ENCODE data around the gene P3H1.

The P3H1 gene

GRCh38 chr1:42739753-42740700, 26.8 kb downstream of the P3H1 start, which contains the start of gene CLDN19:
Gene CLDN19, minus strand, starts transcription at chr1:42740236. Its CDS starts 173 bp downstream, at chr1:42740063.
- TF ChIP-seq CTCF (IDR thresholded peaks at IDR 0.05; ENCODE audit: borderline replicate concordance, control extremely low read depth, extremely low read depth, insufficient read depth, missing control alignments) = no peak
- DNase-seq (ENCODE audit: low spot score) = no peak
- in situ Hi-C loops (cut with MboI; ENCODE audit: low sequenced_read_pairs, unreplicated experiment) = loop anchor here (10.0 to 25.0 kb wide), 2 partner anchors 155 to 403 kb away; partner anchors contain the start of gene FOXJ3

GRCh38 chr1:42738678-42739226, 28.1 kb downstream of the P3H1 start:
- TF ChIP-seq CTCF (IDR thresholded peaks at IDR 0.05; ENCODE audit: borderline replicate concordance, control extremely low read depth, extremely low read depth, insufficient read depth, missing control alignments) = no peak
- in situ Hi-C loops (cut with MboI; ENCODE audit: low sequenced_read_pairs, unreplicated experiment) = loop anchor here (25.0 kb wide), 1 partner anchor 401 kb away; the partner anchor contains the start of gene FOXJ3
- DNase-seq (ENCODE audit: low spot score) = no peak

- no peak for DNase-seq (ENCODE audit: low spot score)
- no peak for TF ChIP-seq CTCF (IDR thresholded peaks at IDR 0.05; ENCODE audit: borderline replicate concordance, control extremely low read depth, extremely low read depth, insufficient read depth, missing control alignments)
- in situ Hi-C loops (cut with MboI; ENCODE audit: low sequenced_read_pairs, unreplicated experiment) = loop anchor here (25.0 kb wide), 1 partner anchor 401 kb away; the partner anchor contains the start of gene FOXJ3
These were observed 28.7 kb downstream of the P3H1 start for GRCh38 chr1:42737986-42738677.

- peak; percentile 62 for DNase-seq (ENCODE audit: low spot score)
- in situ Hi-C loops (cut with MboI; ENCODE audit: low sequenced_read_pairs, unreplicated experiment) = loop anchor here (25.0 kb wide), 1 partner anchor 400 kb away; the partner anchor contains the start of gene FOXJ3
- peak; percentile 10 for TF ChIP-seq CTCF (IDR thresholded peaks at IDR 0.05; ENCODE audit: borderline replicate concordance, control extremely low read depth, extremely low read depth, insufficient read depth, missing control alignments)
These were observed 29.6 kb downstream of the P3H1 start for GRCh38 chr1:42737257-42737656.

- in situ Hi-C loops (cut with MboI; ENCODE audit: low sequenced_read_pairs, unreplicated experiment) = loop anchor here (25.0 kb wide), 1 partner anchor 399 kb away; the partner anchor contains the start of gene FOXJ3
- no peak for TF ChIP-seq CTCF (IDR thresholded peaks at IDR 0.05; ENCODE audit: borderline replicate concordance, control extremely low read depth, extremely low read depth, insufficient read depth, missing control alignments)
- DNase-seq (ENCODE audit: low spot score) = no peak
These were observed 30.1 kb downstream of the P3H1 start for GRCh38 chr1:42736571-42737200.

Data from GM13976 (cell line).